ENCODE results near the gene ANKRD50. TPM values are rescaled to one million over a fixed set of nuclear protein-coding genes. Genes with fewer than 3 reads are reported as not detected.

ANKRD50 gene
- 10 to 100 TPM in 2 of 3 donors, 1 to 10 TPM in 1; 8.2 to 16.7 (median 11.0) TPM for total RNA-seq
- long read RNA-seq, donor 1, result 0 reads
- long read RNA-seq, donor 2, result 0 reads

- Histone ChIP-seq H3K36me3 (ENCODE audit: low read depth) (no peaks in the 10 kb centered on the region), H3K4me3 (peak within 1 kb of the TSS; percentile 62), H3K4me1 (ENCODE audit: low read depth) (peaks cover 4% of the 10 kb centered on the region), H3K9me3 (no peaks in the 10 kb centered on the region)
- DNase-seq (peak; percentile 89 to 92 (median 89)), ATAC-seq (peak; percentile 82)
- intact Hi-C loops (cut with DNase I, micrococcal nuclease), result no loop called here
- no peak for TF ChIP-seq CTCF (IDR thresholded peaks at IDR 0.05)
These were observed at the start of gene ANKRD50 for GRCh38 chr4:124712372-124713184. ANKRD50 (minus strand) TSS chr4:124712732; CDS start chr4:124710511, 2,221 bp downstream.

DNA sequence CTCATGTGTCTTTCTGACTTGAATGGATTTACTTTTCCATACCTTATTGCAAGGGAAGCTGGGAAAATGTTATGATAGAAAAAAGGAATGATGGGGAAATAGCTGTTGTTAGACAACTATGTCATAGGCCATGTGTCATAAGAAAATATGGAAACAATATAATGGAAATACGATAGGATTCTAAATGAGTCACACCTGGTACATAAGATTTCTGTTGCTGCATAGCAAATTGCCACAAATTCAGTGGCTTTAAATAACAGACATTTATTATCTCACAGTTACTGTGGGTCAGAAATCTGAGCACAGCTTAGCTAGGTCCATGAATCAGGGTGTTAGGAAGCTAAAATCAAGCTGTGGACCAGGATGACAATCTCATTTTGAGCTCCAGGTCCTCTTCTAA, 44.6 kb upstream of the ANKRD50 start:
- Histone ChIP-seq H3K36me3 (ENCODE audit: low read depth) (no peaks in the 10 kb centered on the region), H3K9me3 (no peaks in the 10 kb centered on the region), H3K4me1 (ENCODE audit: low read depth) (no peaks in the 10 kb centered on the region), H3K4me3 (no peak overlapping the region)
- DNase-seq (no peak), ATAC-seq (no peak)
- intact Hi-C loops (cut with DNase I, micrococcal nuclease), result no loop called here
- no peak for TF ChIP-seq CTCF (IDR thresholded peaks at IDR 0.05)

DNA sequence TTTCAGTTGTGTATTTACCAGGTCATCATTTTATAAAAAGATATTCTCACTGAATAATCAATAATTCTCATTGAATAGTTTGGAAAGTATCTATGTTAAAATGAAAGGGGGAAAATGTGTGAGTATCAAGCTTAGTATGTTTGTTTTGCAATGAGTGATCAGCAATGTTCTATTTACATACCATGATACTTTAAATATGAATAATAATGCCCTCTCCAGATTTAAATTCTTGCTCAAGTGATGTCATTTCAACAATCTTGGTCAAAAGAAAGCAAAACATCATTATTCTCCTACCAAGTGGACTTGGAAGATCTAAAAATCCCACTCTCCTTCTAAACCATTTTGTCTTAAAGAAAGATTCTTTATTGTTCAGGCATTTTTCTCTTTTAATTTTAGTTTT, 42.1 kb upstream of the ANKRD50 start:
- Histone ChIP-seq H3K36me3 (ENCODE audit: low read depth) (no peaks in the 10 kb centered on the region), H3K9me3 (no peaks in the 10 kb centered on the region), H3K4me3 (no peak overlapping the region), H3K4me1 (ENCODE audit: low read depth) (no peaks in the 10 kb centered on the region)
- DNase-seq (no peak), ATAC-seq (no peak)
- TF ChIP-seq CTCF (IDR thresholded peaks at IDR 0.05), result no peak
- intact Hi-C loops (cut with DNase I, micrococcal nuclease), result no loop called here

GRCh38 chr4:124753941-124754581, 41.5 kb upstream of the ANKRD50 start:
- intact Hi-C loops (cut with DNase I, micrococcal nuclease), result no loop called here
- no peaks in the 10 kb centered on the region for H3K4me1 ChIP-seq (ENCODE audit: low read depth)
- TF ChIP-seq CTCF (IDR thresholded peaks at IDR 0.05), result no peak
- H3K4me3 ChIP-seq, result no peak overlapping the region
- no peak for ATAC-seq
- H3K36me3 ChIP-seq (ENCODE audit: low read depth), result no peaks in the 10 kb centered on the region
- no peak for DNase-seq
- no peaks in the 10 kb centered on the region for H3K9me3 ChIP-seq

- intact Hi-C loops (cut with DNase I, micrococcal nuclease), result no loop called here
- no peak for ATAC-seq
- Histone ChIP-seq H3K9me3 (no peaks in the 10 kb centered on the region), H3K36me3 (ENCODE audit: low read depth) (no peaks in the 10 kb centered on the region), H3K4me3 (no peak overlapping the region), H3K4me1 (ENCODE audit: low read depth) (no peaks in the 10 kb centered on the region)
- DNase-seq, result no peak
- no peak for TF ChIP-seq CTCF (IDR thresholded peaks at IDR 0.05)
These were observed 36.9 kb upstream of the ANKRD50 start for GRCh38 chr4:124749421-124749820.

All from mucosa of descending colon (tissue), 3 donors.